Measurements from ENCODE around the gene HAUS7.

Gene HAUS7

GRCh38 chrX:153499876-153500275, 29.5 kb upstream of the HAUS7 start:
- Histone ChIP-seq H3K27me3 (ENCODE audit: control insufficient read depth in 2 of 2, insufficient read depth in 2 of 2, low read length in 2 of 2) (peaks cover 0 to 3% of the 10 kb centered on the region in 2 donors), H3K9ac (ENCODE audit: low read depth in 1 of 2, low read length in 2 of 2) (no peak overlapping the region), H3K27ac (ENCODE audit: low read depth in 2 of 2, low read length in 2 of 2) (no peak overlapping the region), H3K4me3 (ENCODE audit: low read length in 2 of 2) (no peak overlapping the region), H3K9me3 (ENCODE audit: control insufficient read depth in 2 of 2, low read length in 2 of 2) (no peaks in the 10 kb centered on the region), H3K4me1 (ENCODE audit: control insufficient read depth in 2 of 2, insufficient read depth in 2 of 2, low read length in 2 of 2) (no peaks in the 10 kb centered on the region), H3K36me3 (ENCODE audit: control insufficient read depth in 2 of 2, insufficient read depth in 2 of 2, low read length in 2 of 2) (no peaks in the 10 kb centered on the region)

- H3K4me3 ChIP-seq (ENCODE audit: low read length in 2 of 2) = no peak overlapping the region
These were observed 29.0 kb upstream of the HAUS7 start for GRCh38 chrX:153499341-153499740.

GRCh38 chrX:153498453-153498852, 28.1 kb upstream of the HAUS7 start:
- H3K27me3 ChIP-seq (ENCODE audit: control insufficient read depth in 2 of 2, insufficient read depth in 2 of 2, low read length in 2 of 2) = peaks cover 0 to 3% of the 10 kb centered on the region in 2 donors
- no peak overlapping the region for H3K4me3 ChIP-seq (ENCODE audit: low read length in 2 of 2)
- H3K9me3 ChIP-seq (ENCODE audit: control insufficient read depth in 2 of 2, low read length in 2 of 2) = no peaks in the 10 kb centered on the region
- no peaks in the 10 kb centered on the region for H3K4me1 ChIP-seq (ENCODE audit: control insufficient read depth in 2 of 2, insufficient read depth in 2 of 2, low read length in 2 of 2)
- no peak overlapping the region for H3K27ac ChIP-seq (ENCODE audit: low read depth in 2 of 2, low read length in 2 of 2)
- no peaks in the 10 kb centered on the region for H3K36me3 ChIP-seq (ENCODE audit: control insufficient read depth in 2 of 2, insufficient read depth in 2 of 2, low read length in 2 of 2)
- H3K9ac ChIP-seq (ENCODE audit: low read depth in 1 of 2, low read length in 2 of 2) = no peak overlapping the region

More at GRCh38 chrX:153499341-153499740, 29.0 kb upstream of the HAUS7 start:
- H3K27me3 ChIP-seq (ENCODE audit: control insufficient read depth in 2 of 2, insufficient read depth in 2 of 2, low read length in 2 of 2) = peaks cover 0 to 3% of the 10 kb centered on the region in 2 donors
- no peaks in the 10 kb centered on the region for H3K4me1 ChIP-seq (ENCODE audit: control insufficient read depth in 2 of 2, insufficient read depth in 2 of 2, low read length in 2 of 2)
- no peak overlapping the region for H3K27ac ChIP-seq (ENCODE audit: low read depth in 2 of 2, low read length in 2 of 2)
- no peaks in the 10 kb centered on the region for H3K36me3 ChIP-seq (ENCODE audit: control insufficient read depth in 2 of 2, insufficient read depth in 2 of 2, low read length in 2 of 2)
- H3K9ac ChIP-seq (ENCODE audit: low read depth in 1 of 2, low read length in 2 of 2) = no peak overlapping the region
- H3K9me3 ChIP-seq (ENCODE audit: control insufficient read depth in 2 of 2, low read length in 2 of 2) = no peaks in the 10 kb centered on the region

GRCh38 chrX:153496590-153496959, 26.2 kb upstream of the HAUS7 start:
- no peak overlapping the region for H3K4me3 ChIP-seq (ENCODE audit: low read length in 2 of 2)
- no peaks in the 10 kb centered on the region for H3K4me1 ChIP-seq (ENCODE audit: control insufficient read depth in 2 of 2, insufficient read depth in 2 of 2, low read length in 2 of 2)
- H3K27ac ChIP-seq (ENCODE audit: low read depth in 2 of 2, low read length in 2 of 2) = no peak overlapping the region
- no peaks in the 10 kb centered on the region for H3K9me3 ChIP-seq (ENCODE audit: control insufficient read depth in 2 of 2, low read length in 2 of 2)
- H3K9ac ChIP-seq (ENCODE audit: low read depth in 1 of 2, low read length in 2 of 2) = no peak overlapping the region
- H3K36me3 ChIP-seq (ENCODE audit: control insufficient read depth in 2 of 2, insufficient read depth in 2 of 2, low read length in 2 of 2) = no peaks in the 10 kb centered on the region
- peaks cover 0 to 3% of the 10 kb centered on the region in 2 donors for H3K27me3 ChIP-seq (ENCODE audit: control insufficient read depth in 2 of 2, insufficient read depth in 2 of 2, low read length in 2 of 2)

GRCh38 chrX:153495903-153496589, 25.7 kb upstream of the HAUS7 start:
- H3K9ac ChIP-seq (ENCODE audit: low read depth in 1 of 2, low read length in 2 of 2) = no peak overlapping the region
- H3K4me3 ChIP-seq (ENCODE audit: low read length in 2 of 2) = no peak overlapping the region
- H3K36me3 ChIP-seq (ENCODE audit: control insufficient read depth in 2 of 2, insufficient read depth in 2 of 2, low read length in 2 of 2) = no peaks in the 10 kb centered on the region
- no peaks in the 10 kb centered on the region for H3K9me3 ChIP-seq (ENCODE audit: control insufficient read depth in 2 of 2, low read length in 2 of 2)
- peaks cover 0 to 3% of the 10 kb centered on the region in 2 donors for H3K27me3 ChIP-seq (ENCODE audit: control insufficient read depth in 2 of 2, insufficient read depth in 2 of 2, low read length in 2 of 2)
- H3K27ac ChIP-seq (ENCODE audit: low read depth in 2 of 2, low read length in 2 of 2) = no peak overlapping the region
- H3K4me1 ChIP-seq (ENCODE audit: control insufficient read depth in 2 of 2, insufficient read depth in 2 of 2, low read length in 2 of 2) = no peaks in the 10 kb centered on the region

GRCh38 chrX:153495362-153495751, 25.0 kb upstream of the HAUS7 start:
- Histone ChIP-seq H3K27me3 (ENCODE audit: control insufficient read depth in 2 of 2, insufficient read depth in 2 of 2, low read length in 2 of 2) (peaks cover 0 to 3% of the 10 kb centered on the region in 2 donors), H3K9ac (ENCODE audit: low read depth in 1 of 2, low read length in 2 of 2) (no peak overlapping the region), H3K27ac (ENCODE audit: low read depth in 2 of 2, low read length in 2 of 2) (no peak overlapping the region), H3K4me3 (ENCODE audit: low read length in 2 of 2) (peak overlapping the region in 1 of 2 donors; percentile 20), H3K36me3 (ENCODE audit: control insufficient read depth in 2 of 2, insufficient read depth in 2 of 2, low read length in 2 of 2) (no peaks in the 10 kb centered on the region), H3K9me3 (ENCODE audit: control insufficient read depth in 2 of 2, low read length in 2 of 2) (no peaks in the 10 kb centered on the region), H3K4me1 (ENCODE audit: control insufficient read depth in 2 of 2, insufficient read depth in 2 of 2, low read length in 2 of 2) (no peaks in the 10 kb centered on the region)

GRCh38 chrX:153494541-153495361, 24.4 kb upstream of the HAUS7 start, which contains the start of gene BGN:
TSS of gene BGN (plus strand) at chrX:153494980. CDS start at chrX:153504632, 9,652 bp downstream.
- no peak within 1 kb of the TSS for H3K9ac ChIP-seq (ENCODE audit: low read depth in 1 of 2, low read length in 2 of 2)
- no peaks in the 10 kb centered on the region for H3K9me3 ChIP-seq (ENCODE audit: control insufficient read depth in 2 of 2, low read length in 2 of 2)
- no peaks in the 10 kb centered on the region for H3K36me3 ChIP-seq (ENCODE audit: control insufficient read depth in 2 of 2, insufficient read depth in 2 of 2, low read length in 2 of 2)
- peak within 1 kb of the TSS; percentile 20 to 39 for H3K4me3 ChIP-seq (ENCODE audit: low read length in 2 of 2)
- H3K27ac ChIP-seq (ENCODE audit: low read depth in 2 of 2, low read length in 2 of 2) = no peak within 1 kb of the TSS
- H3K4me1 ChIP-seq (ENCODE audit: control insufficient read depth in 2 of 2, insufficient read depth in 2 of 2, low read length in 2 of 2) = no peaks in the 10 kb centered on the region
- peaks cover 0 to 3% of the 10 kb centered on the region in 2 donors for H3K27me3 ChIP-seq (ENCODE audit: control insufficient read depth in 2 of 2, insufficient read depth in 2 of 2, low read length in 2 of 2)

GRCh38 chrX:153494061-153494460, 23.7 kb upstream of the HAUS7 start:
- Histone ChIP-seq H3K4me3 (ENCODE audit: low read length in 2 of 2) (no peak overlapping the region), H3K27me3 (ENCODE audit: control insufficient read depth in 2 of 2, insufficient read depth in 2 of 2, low read length in 2 of 2) (peaks cover 0 to 3% of the 10 kb centered on the region in 2 donors), H3K27ac (ENCODE audit: low read depth in 2 of 2, low read length in 2 of 2) (no peak overlapping the region), H3K9me3 (ENCODE audit: control insufficient read depth in 2 of 2, low read length in 2 of 2) (no peaks in the 10 kb centered on the region), H3K36me3 (ENCODE audit: control insufficient read depth in 2 of 2, insufficient read depth in 2 of 2, low read length in 2 of 2) (no peaks in the 10 kb centered on the region), H3K4me1 (ENCODE audit: control insufficient read depth in 2 of 2, insufficient read depth in 2 of 2, low read length in 2 of 2) (no peaks in the 10 kb centered on the region), H3K9ac (ENCODE audit: low read depth in 1 of 2, low read length in 2 of 2) (no peak overlapping the region)

- Histone ChIP-seq H3K4me1 (ENCODE audit: control insufficient read depth in 2 of 2, insufficient read depth in 2 of 2, low read length in 2 of 2) (no peaks in the 10 kb centered on the region), H3K9me3 (ENCODE audit: control insufficient read depth in 2 of 2, low read length in 2 of 2) (no peaks in the 10 kb centered on the region), H3K27me3 (ENCODE audit: control insufficient read depth in 2 of 2, insufficient read depth in 2 of 2, low read length in 2 of 2) (peaks cover 0 to 3% of the 10 kb centered on the region in 2 donors), H3K9ac (ENCODE audit: low read depth in 1 of 2, low read length in 2 of 2) (no peak overlapping the region), H3K27ac (ENCODE audit: low read depth in 2 of 2, low read length in 2 of 2) (no peak overlapping the region), H3K4me3 (ENCODE audit: low read length in 2 of 2) (no peak overlapping the region), H3K36me3 (ENCODE audit: control insufficient read depth in 2 of 2, insufficient read depth in 2 of 2, low read length in 2 of 2) (no peaks in the 10 kb centered on the region)
These were observed 22.7 kb upstream of the HAUS7 start for GRCh38 chrX:153493085-153493484.

GRCh38 chrX:153492543-153492942, 22.2 kb upstream of the HAUS7 start:
- Histone ChIP-seq H3K4me1 (ENCODE audit: control insufficient read depth in 2 of 2, insufficient read depth in 2 of 2, low read length in 2 of 2) (no peaks in the 10 kb centered on the region), H3K27me3 (ENCODE audit: control insufficient read depth in 2 of 2, insufficient read depth in 2 of 2, low read length in 2 of 2) (peaks cover 0 to 3% of the 10 kb centered on the region in 2 donors), H3K4me3 (ENCODE audit: low read length in 2 of 2) (no peak overlapping the region), H3K27ac (ENCODE audit: low read depth in 2 of 2, low read length in 2 of 2) (no peak overlapping the region), H3K9me3 (ENCODE audit: control insufficient read depth in 2 of 2, low read length in 2 of 2) (no peaks in the 10 kb centered on the region), H3K36me3 (ENCODE audit: control insufficient read depth in 2 of 2, insufficient read depth in 2 of 2, low read length in 2 of 2) (no peaks in the 10 kb centered on the region), H3K9ac (ENCODE audit: low read depth in 1 of 2, low read length in 2 of 2) (no peak overlapping the region)

Data from mucosa of rectum (tissue), 2 donors.